Measurements from ENCODE around the gene PPP3R2.

DNA sequence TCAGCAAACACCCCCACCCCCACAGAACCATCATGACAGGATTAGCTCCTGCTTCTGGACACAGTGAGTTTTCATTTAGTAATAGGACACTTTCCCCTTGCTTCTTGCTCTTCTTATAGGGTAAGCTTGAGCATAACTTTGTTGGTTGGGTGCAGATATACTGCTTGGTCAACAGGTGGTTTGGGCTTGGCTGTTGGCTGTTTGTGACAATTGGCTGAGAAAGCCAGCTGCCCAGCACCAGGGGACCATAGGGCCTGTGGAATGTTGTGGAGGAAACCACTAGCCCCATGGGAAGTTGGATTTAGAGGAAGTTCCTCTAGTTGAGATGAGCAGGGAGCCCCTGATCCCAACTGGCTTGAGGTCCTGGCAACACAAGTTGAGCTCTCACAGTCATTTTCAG lies 30.5 kb downstream of the PPP3R2 start:
- TF ChIP-seq CTCF (conservative IDR thresholded peaks at IDR 0.05; ENCODE audit: low read length) = no peak
- no peak for TF ChIP-seq EZH2phosphoT487 (IDR thresholded peaks at IDR 0.05; ENCODE audit: borderline replicate concordance)

All from Loucy (cell line).